ENCODE measurements around the gene RNF13. TPM values are rescaled to one million over a fixed set of nuclear protein-coding genes. Genes with fewer than 3 reads are reported as not detected.

Gene RNF13
- total and polyA plus RNA-seq, 2 of the 4 experiments (the other 2 are of a cell fraction) = 12.8 to 29.8 TPM

DNA sequence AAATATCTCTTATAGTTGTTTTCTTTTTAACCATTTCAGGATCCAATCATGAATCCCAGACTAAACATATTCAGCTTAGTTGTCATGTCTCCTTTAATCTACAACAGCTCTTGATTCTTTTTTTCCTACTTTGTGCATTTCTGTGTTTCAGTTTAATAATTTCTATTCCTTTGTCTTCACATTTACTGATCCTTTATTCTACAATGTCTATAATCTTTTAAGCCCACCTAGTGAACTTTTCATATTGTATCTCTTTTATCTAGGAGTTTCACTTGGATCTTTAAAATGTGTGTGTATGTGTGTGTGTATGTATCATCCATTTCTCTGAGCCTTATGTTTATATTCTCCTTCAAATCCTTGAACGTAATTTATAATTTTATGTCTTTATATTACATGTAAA is 70.1 kb downstream of the RNF13 start:
- dilution Hi-C loops (cut with HindIII; ENCODE audit: low sequenced_read_pairs, unreplicated experiment) (no loop called here), in situ Hi-C loops (cut with MboI; ENCODE audit: low sequenced_read_pairs) (no loop called here), intact Hi-C loops (cut with micrococcal nuclease) (no loop called here)
- Histone ChIP-seq H2BK120ac (ENCODE audit: low read depth, low read length) (no peak overlapping the region), H3K4me3 (ENCODE audit: insufficient read depth, low read depth, low read length) (no peak overlapping the region), H3K4ac (ENCODE audit: low read depth, low read length) (no peak overlapping the region), H2BK15ac (ENCODE audit: low read depth, low read length) (no peak overlapping the region), H3K36me3 (ENCODE audit: control insufficient read depth, insufficient read depth, low read length) (no peaks in the 10 kb centered on the region), H3K56ac (ENCODE audit: extremely low read depth, insufficient read depth, low read length) (no peak overlapping the region), H3K9me3 (ENCODE audit: control insufficient read depth, insufficient read depth, low read length) (no peaks in the 10 kb centered on the region), H3K14ac (replicated peaks; ENCODE audit: low read depth, low read length) (no peak overlapping the region), H4K5ac (ENCODE audit: low read depth, low read length) (no peak overlapping the region), H3K79me1 (ENCODE audit: low read depth in 1 of 2, low read length in 2 of 2) (no peaks in the 10 kb centered on the region), H2AK9ac (replicated peaks; ENCODE audit: low read depth, low read length, poor library complexity) (no peak overlapping the region), H3K27ac (ENCODE audit: insufficient read depth, low read length) (no peak overlapping the region), H4K20me1 (ENCODE audit: insufficient read depth, low read length) (no peaks in the 10 kb centered on the region), H3K9ac (ENCODE audit: low read depth, low read length) (no peak overlapping the region), H2AK5ac (ENCODE audit: low read depth, low read length) (no peak overlapping the region), H3K4me1 (ENCODE audit: control insufficient read depth, insufficient read depth, low read length) (no peaks in the 10 kb centered on the region), H4K91ac (ENCODE audit: insufficient read depth, low read depth, low read length) (no peak overlapping the region), H2BK5ac (ENCODE audit: low read depth, low read length, poor library complexity, severe bottlenecking) (no peak overlapping the region), H3K18ac (ENCODE audit: low read depth, low read length) (no peak overlapping the region), H4K8ac (ENCODE audit: low read depth in 2 of 2, low read length in 2 of 2) (no peak overlapping the region), H3K27me3 (ENCODE audit: control insufficient read depth, insufficient read depth, low read length) (no peaks in the 10 kb centered on the region), H3K4me2 (ENCODE audit: low read depth, low read length) (no peak overlapping the region), H2BK20ac (ENCODE audit: low read depth, low read length) (no peak overlapping the region), H3K9me1 (ENCODE audit: insufficient read depth, low read length) (no peaks in the 10 kb centered on the region), H3K23ac (ENCODE audit: low read depth, low read length) (no peak overlapping the region), H2AFZ (replicated peaks; ENCODE audit: low read length, poor library complexity) (no peak overlapping the region)
- ChIA-PET POLR2A (ENCODE audit: unreplicated experiment) (no interaction called here), CTCF (interaction anchor here (1.0 kb wide), 1 partner anchor 11 kb away, joined by 4 read pairs; no protein-coding TSS in a partner anchor)
- no peak for ATAC-seq (ENCODE audit: low read depth)
- no CpG with 5 or more reads among the region's 1 CpG for WGBS, 2 experiments (ENCODE audit: extremely low coverage in 2 of 2, insufficient read length in 1 of 2)
- BruUV-seq (replicated peaks) = no TSS peak
- TF ChIP-seq POLR2A (IDR thresholded peaks at IDR 0.05; ENCODE audit: low read depth, low read length) (no peak), ELK1 (IDR thresholded peaks at IDR 0.05; ENCODE audit: borderline replicate concordance, low read depth, low read length) (no peak), MAZ (IDR thresholded peaks at IDR 0.05; ENCODE audit: borderline replicate concordance, low read depth, low read length) (no peak), SMC3 (IDR thresholded peaks at IDR 0.05; ENCODE audit: low read depth, low read length) (no peak), FOS (IDR thresholded peaks at IDR 0.05; ENCODE audit: low read depth, low read length) (no peak), MXI1 (IDR thresholded peaks at IDR 0.05; ENCODE audit: borderline replicate concordance, low read depth, low read length) (no peak), BHLHE40 (IDR thresholded peaks at IDR 0.05; ENCODE audit: low read depth, low read length) (no peak), RCOR1 (IDR thresholded peaks at IDR 0.05; ENCODE audit: insufficient replicate concordance, low read length) (no peak), CHD1 (IDR thresholded peaks at IDR 0.05; ENCODE audit: low read depth, low read length) (no peak), CEBPB (IDR thresholded peaks at IDR 0.05; ENCODE audit: low read depth, low read length) (no peak), MAFK (IDR thresholded peaks at IDR 0.05; ENCODE audit: low read depth, low read length) (no peak), CTCF (conservative IDR thresholded peaks at IDR 0.05; ENCODE audit: low read depth, low read length) (no peak), NFE2L2 (IDR thresholded peaks at IDR 0.05; ENCODE audit: low read depth, low read length) (no peak), RFX5 (IDR thresholded peaks at IDR 0.05; ENCODE audit: low read depth, low read length) (no peak), RAD21 (IDR thresholded peaks at IDR 0.05; ENCODE audit: low read length) (no peak)
- TF ChIP-seq, protein P1, sequence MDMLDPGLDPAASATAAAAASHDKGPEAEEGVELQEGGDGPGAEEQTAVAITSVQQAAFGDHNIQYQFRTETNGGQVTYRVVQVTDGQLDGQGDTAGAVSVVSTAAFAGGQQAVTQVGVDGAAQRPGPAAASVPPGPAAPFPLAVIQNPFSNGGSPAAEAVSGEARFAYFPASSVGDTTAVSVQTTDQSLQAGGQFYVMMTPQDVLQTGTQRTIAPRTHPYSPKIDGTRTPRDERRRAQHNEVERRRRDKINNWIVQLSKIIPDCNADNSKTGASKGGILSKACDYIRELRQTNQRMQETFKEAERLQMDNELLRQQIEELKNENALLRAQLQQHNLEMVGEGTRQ (IDR thresholded peaks at IDR 0.05; ENCODE audit: low read depth, low read length) = no peak
- no peak for DNase-seq

Data from IMR-90 (cell line).